Measurements from ENCODE around the gene SPATA31E1. TPM values are rescaled to one million over a fixed set of nuclear protein-coding genes. Genes with fewer than 3 reads are reported as not detected.
A peak's percentile ranks its signal among the peaks of the same experiment; 100 is the strongest.

The SPATA31E1 gene
- total RNA-seq, 1 donor from 2014 or later, result not detected

- no peak overlapping the region for H3K27ac ChIP-seq
- no peak overlapping the region for H3K4me3 ChIP-seq
- no peaks in the 10 kb centered on the region for H3K9me3 ChIP-seq
- no peaks in the 10 kb centered on the region for H3K27me3 ChIP-seq
- no peaks in the 10 kb centered on the region for H3K36me3 ChIP-seq
- intact Hi-C loops (cut with DNase I), result no loop called here
- no peaks in the 10 kb centered on the region for H3K4me1 ChIP-seq
- no peak for TF ChIP-seq POLR2A (IDR thresholded peaks at IDR 0.05)
- no peak for TF ChIP-seq POLR2AphosphoS5 (IDR thresholded peaks at IDR 0.05; ENCODE audit: insufficient read depth in 1 of 2, low read depth in 1 of 2)
- no peak for TF ChIP-seq CTCF (IDR thresholded peaks at IDR 0.05)
- DNase-seq (ENCODE audit: extremely low spot score in 2 of 2), result no peak
Measured at GRCh38 chr9:87868635-87869034, 14.0 kb upstream of the SPATA31E1 start.

- TF ChIP-seq POLR2AphosphoS5 (IDR thresholded peaks at IDR 0.05; ENCODE audit: insufficient read depth in 1 of 2, low read depth in 1 of 2), result no peak
- no peak overlapping the region for H3K27ac ChIP-seq
- no peaks in the 10 kb centered on the region for H3K9me3 ChIP-seq
- H3K4me1 ChIP-seq, result no peaks in the 10 kb centered on the region
- no peak overlapping the region for H3K4me3 ChIP-seq
- no peak for DNase-seq (ENCODE audit: extremely low spot score in 2 of 2)
- intact Hi-C loops (cut with DNase I), result no loop called here
- H3K36me3 ChIP-seq, result no peaks in the 10 kb centered on the region
- H3K27me3 ChIP-seq, result no peaks in the 10 kb centered on the region
Measured at GRCh38 chr9:87869082-87869481, 13.6 kb upstream of the SPATA31E1 start.

- intact Hi-C loops (cut with DNase I), result no loop called here
- TF ChIP-seq CTCF (IDR thresholded peaks at IDR 0.05) (no peak), POLR2AphosphoS5 (IDR thresholded peaks at IDR 0.05; ENCODE audit: insufficient read depth in 1 of 2, low read depth in 1 of 2) (no peak)
- H3K9me3 ChIP-seq, result no peaks in the 10 kb centered on the region
- peak in 1 of 2 donors; percentile 90 for DNase-seq (ENCODE audit: extremely low spot score in 2 of 2)
- no peaks in the 10 kb centered on the region for H3K27me3 ChIP-seq
- H3K27ac ChIP-seq, result no peak overlapping the region
- no peaks in the 10 kb centered on the region for H3K36me3 ChIP-seq
- no peak overlapping the region for H3K4me3 ChIP-seq
- no peaks in the 10 kb centered on the region for H3K4me1 ChIP-seq
Measured at GRCh38 chr9:87871425-87872078, 11.1 kb upstream of the SPATA31E1 start.

- H3K36me3 ChIP-seq, result no peaks in the 10 kb centered on the region
- no peaks in the 10 kb centered on the region for H3K4me1 ChIP-seq
- intact Hi-C loops (cut with DNase I), result no loop called here
- H3K9me3 ChIP-seq, result no peaks in the 10 kb centered on the region
- H3K27me3 ChIP-seq, result no peaks in the 10 kb centered on the region
- no peak overlapping the region for H3K27ac ChIP-seq
- no peak overlapping the region for H3K4me3 ChIP-seq
- DNase-seq (ENCODE audit: extremely low spot score in 2 of 2), result peak in 1 of 2 donors; percentile 84
- TF ChIP-seq POLR2AphosphoS5 (IDR thresholded peaks at IDR 0.05; ENCODE audit: insufficient read depth in 1 of 2, low read depth in 1 of 2) (no peak), POLR2A (IDR thresholded peaks at IDR 0.05) (no peak), CTCF (IDR thresholded peaks at IDR 0.05) (no peak)
Measured at GRCh38 chr9:87872079-87872624, 10.5 kb upstream of the SPATA31E1 start.

- Histone ChIP-seq H3K36me3 (no peaks in the 10 kb centered on the region), H3K9me3 (no peaks in the 10 kb centered on the region), H3K27me3 (no peaks in the 10 kb centered on the region), H3K27ac (no peak overlapping the region), H3K4me3 (no peak overlapping the region), H3K4me1 (no peaks in the 10 kb centered on the region)
- TF ChIP-seq POLR2A (IDR thresholded peaks at IDR 0.05) (no peak), POLR2AphosphoS5 (IDR thresholded peaks at IDR 0.05; ENCODE audit: insufficient read depth in 1 of 2, low read depth in 1 of 2) (no peak), CTCF (IDR thresholded peaks at IDR 0.05) (no peak)
- intact Hi-C loops (cut with DNase I), result no loop called here
- peak; percentile 77 to 96 for DNase-seq (ENCODE audit: extremely low spot score in 2 of 2)
Measured at GRCh38 chr9:87873607-87874303, 8.9 kb upstream of the SPATA31E1 start.
